Measurements from ENCODE around the gene DGLUCY. TPM values are rescaled to one million over a fixed set of nuclear protein-coding genes. Genes with fewer than 3 reads are reported as not detected.
A peak's percentile ranks its signal among the peaks of the same experiment; 100 is the strongest.
"Not testable (repeated sequence)": the region's sequence is repeated elsewhere in the genome, so short reads cannot be mapped to it uniquely, and the experiment has no call there.

Gene DGLUCY
- total RNA-seq, 1 donor from 2014 or later, result 29.0 TPM

DNA sequence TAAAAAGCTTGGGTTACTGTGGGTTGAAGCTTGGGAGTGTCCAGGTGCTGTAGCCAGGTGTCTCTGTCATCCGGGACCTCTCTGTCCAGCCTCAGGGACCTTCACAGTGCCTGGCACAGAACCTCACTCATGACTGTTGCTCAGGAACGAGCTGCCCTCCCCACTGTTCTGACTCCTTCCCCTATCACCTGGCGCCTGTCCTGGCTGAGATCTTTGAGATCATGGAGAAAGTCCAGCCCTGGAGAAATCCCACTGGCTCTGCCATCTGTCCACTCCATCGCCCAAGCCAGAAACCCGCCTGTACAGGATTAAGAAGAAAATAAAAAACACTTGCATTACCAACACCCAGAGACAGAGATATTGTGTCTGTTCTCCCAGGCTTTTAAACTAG, 53.5 kb downstream of the DGLUCY start:
- DNase-seq (ENCODE audit: low read depth in 2 of 2), result no peak

DNA sequence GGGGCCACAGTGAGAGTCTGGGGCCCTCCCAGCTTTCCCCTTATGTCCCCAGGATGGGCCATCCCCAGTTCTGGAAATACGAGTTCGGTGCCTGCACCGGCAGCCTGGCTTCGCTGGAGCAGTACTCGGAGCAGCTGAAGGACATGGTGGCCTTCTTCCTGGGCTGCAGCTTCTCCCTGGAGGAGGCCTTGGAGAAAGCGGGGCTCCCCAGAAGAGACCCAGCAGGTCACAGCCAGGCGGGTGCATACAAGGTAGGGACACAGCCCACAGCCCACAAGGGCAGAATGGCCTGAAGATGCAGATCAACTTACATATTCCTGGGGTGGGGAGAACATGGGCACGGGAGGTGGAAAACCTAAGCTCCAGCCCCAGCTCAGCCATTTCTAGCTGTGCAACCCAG, 56.1 kb downstream of the DGLUCY start:
- no peak for DNase-seq (ENCODE audit: low read depth in 2 of 2)

- DNase-seq (ENCODE audit: low read depth in 2 of 2), result no peak
Measured at GRCh38 chr14:91170504-91171121, 56.7 kb downstream of the DGLUCY start.

DNA sequence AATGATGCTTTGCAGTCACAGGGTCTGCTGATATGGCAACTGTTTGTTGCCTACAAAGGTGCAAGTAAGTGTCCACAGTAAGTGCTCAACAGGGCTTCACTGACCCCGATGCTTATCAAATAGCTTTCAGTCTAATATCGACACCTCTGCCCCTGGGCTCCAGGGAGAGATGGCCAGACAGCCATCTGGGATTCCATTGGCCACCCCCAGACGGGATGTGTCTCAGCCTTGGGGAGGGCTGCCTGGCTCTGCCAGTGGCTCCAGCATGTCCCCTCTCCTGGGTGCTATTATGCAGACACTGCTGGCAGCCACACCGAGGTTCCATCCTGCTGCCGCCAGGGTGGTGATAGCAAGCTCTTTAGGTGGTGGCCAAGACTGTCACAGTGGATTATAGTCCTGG, 57.4 kb downstream of the DGLUCY start:
- no peak for DNase-seq (ENCODE audit: low read depth in 2 of 2)

DNA sequence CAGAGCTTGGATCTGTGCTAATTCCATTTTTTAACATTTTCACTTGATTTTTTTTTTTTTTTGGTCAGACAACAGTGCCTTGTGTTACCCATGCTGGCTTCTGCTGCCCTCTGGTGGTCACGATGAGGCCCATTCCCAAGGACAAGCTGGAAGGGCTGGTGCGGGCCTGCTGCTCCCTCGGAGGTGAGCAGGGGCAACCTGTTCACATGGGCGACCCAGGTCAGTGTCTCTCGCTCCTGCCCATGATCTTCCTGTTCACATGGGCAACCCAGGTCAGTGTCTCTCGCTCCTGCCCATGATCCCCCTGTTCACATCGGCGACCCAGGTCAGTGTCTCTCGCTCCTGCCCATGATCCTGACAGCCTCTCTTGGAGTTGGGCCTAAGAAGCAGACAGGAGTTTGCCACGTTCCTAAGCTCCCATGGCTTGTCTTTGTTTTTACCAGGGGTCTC, 59.4 kb downstream of the DGLUCY start:
- DNase-seq (ENCODE audit: low read depth in 2 of 2), result peak; percentile 85 to 92

DNA sequence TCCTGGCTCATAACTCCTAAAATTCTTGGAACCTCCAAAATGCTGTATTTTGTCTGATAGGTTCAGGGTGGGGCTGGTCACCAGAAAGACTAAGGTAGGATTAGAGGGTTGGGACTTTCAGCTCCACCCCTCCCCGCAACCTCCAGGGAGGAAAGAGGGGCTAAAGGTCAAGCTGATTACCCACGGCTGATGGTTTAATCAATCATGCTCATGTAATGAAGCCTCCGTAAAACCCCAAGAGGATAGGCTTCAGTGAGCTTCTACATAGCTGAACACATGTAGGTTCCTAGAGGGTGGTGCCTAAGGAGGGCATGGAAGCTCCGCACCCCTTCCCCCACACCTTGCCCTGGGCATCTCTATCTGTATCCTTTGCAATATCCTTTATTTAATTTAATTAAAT, 60.0 kb downstream of the DGLUCY start:
- no peak for DNase-seq (ENCODE audit: low read depth in 2 of 2)

DNA sequence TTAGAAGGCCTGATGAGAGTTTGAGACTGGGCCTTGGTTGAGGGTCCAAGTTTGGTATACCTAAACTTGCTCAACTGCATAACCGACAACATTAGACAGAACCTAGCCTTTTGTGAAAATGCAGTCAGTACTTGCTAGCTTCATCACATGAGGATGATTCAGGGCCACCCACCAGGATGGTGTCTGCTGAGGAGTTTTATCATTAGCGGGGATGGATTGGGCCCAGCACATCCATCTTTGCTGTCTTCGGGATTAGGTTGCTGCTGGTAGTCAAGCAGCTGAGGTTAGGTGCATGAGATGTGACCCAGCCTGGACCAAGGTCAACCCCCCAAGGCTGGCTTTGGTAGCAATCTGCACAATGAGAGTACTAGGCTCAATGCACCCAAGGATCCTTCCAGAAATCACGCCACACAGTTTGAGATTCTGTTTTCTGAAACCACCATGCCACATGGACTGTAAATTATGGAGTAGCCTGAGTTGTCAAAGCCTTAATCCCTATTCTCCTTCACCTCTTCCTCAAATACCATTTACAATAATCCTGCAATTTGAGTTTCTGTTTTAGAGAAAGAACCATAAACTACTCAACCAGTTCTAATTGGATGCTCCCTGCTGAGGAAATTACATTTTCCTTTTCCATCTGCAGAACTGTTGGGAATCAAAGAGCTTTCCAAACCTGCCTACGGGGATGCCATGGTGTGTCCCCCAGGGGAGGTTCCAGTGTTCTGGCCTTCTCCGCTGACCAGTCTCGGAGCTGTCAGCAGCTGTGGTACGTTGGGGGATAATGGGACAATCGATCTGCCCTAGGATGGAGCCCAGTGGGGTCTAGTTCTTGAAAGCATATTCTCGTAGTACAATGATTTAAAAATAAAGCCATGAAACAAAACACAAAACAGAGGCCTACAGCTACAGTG, 61.7 kb downstream of the DGLUCY start:
- no peak for DNase-seq (ENCODE audit: low read depth in 2 of 2)

- DNase-seq (ENCODE audit: low read depth in 2 of 2), result peak; percentile 83 to 92
Measured at GRCh38 chr14:91177073-91178034, 63.5 kb downstream of the DGLUCY start.

GRCh38 chr14:91180611-91181010, 66.7 kb downstream of the DGLUCY start:
- no peak for DNase-seq (ENCODE audit: low read depth in 2 of 2)

DNA sequence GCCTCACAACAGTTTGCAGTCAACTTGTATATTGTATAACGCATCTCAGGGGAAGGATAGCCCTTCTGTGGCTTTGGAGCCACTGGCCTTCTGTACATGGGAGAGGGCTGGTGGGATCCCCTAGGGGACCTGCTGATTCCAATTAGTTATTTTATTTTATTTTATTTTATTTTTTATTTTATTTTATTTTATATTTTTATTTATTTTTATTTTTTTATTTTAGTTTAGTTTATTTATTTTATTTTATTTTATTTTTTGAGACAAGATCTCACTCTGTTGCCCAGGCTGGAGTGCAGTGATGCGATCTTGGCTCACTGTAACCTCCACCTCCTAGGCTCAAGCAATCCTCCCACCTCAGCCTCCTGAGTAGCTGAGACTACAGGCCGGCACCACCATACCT, 68.9 kb downstream of the DGLUCY start:
- DNase-seq (ENCODE audit: low read depth in 2 of 2), result not testable (repeated sequence)

GRCh38 chr14:91184559-91184958, 70.7 kb downstream of the DGLUCY start:
- no peak for DNase-seq (ENCODE audit: low read depth in 2 of 2)

DNA sequence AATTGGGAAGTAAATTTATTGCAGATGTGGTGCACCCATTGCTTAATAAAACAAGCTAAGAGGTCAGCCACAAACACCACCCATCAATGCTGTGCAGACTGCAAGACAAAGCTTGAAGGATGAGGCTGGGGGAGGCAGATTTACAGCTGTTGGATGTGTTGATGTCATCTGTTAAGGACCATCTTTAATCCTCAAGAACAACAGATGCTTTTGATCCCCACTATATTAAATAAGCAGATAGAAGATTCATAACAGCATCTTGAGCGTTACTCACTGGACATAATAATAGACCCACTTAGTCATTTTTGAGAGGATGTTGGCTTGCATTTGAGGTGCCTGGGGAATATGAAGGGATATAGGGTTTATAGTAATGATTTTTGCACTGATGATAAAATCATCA, 71.8 kb downstream of the DGLUCY start:
- DNase-seq (ENCODE audit: low read depth in 2 of 2), result no peak

DNA sequence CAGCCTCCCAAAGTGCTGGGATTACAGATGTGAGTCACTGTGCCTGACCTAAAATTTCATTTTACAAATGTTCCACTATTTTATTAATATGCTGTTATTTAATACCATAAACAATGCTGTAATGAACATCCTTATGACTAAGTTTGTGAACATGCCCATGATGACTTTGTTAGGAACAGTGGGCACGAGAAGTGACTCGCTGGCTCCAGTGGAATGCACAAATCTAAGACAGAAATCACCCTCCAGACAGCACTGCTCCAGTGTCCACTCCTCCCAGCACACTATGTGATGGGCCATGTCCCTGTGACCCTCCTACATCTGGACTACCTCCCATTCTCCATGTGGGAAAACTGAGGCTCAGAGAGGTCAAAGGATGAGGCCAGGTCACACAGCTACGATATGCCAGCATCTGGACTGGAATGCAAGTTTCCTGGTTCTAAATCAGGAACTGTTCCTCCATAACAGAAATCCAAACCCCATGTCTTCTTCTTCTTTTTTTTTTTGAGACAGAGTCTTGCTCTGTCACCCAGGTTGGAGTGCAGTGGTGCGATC, 72.7 kb downstream of the DGLUCY start:
- no peak for DNase-seq (ENCODE audit: low read depth in 2 of 2)

DNA sequence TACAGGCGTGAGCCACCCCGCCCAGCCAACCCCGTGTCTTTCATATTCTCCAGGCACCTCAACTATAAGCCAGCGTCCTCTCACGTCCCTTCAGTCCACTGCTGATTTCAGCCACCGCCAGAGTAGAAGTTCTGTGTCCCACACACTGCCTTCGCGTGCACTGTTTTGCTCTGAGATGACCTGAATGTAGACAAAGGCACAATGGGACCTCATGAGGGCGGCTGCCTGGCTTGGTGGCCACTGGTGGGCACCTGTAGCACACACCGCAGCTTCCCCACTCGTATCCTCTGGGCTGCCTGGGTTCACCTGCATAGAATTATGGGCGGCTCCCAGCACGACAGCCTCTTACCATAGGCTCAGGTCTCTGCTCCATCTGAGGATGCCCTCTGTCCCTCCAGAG, 73.4 kb downstream of the DGLUCY start:
- DNase-seq (ENCODE audit: low read depth in 2 of 2), result no peak

- no peak for DNase-seq (ENCODE audit: low read depth in 2 of 2)
Measured at GRCh38 chr14:91190853-91191252, 77.0 kb downstream of the DGLUCY start.

- DNase-seq (ENCODE audit: low read depth in 2 of 2), result no peak
Measured at GRCh38 chr14:91193069-91193468, 79.2 kb downstream of the DGLUCY start.

DNA sequence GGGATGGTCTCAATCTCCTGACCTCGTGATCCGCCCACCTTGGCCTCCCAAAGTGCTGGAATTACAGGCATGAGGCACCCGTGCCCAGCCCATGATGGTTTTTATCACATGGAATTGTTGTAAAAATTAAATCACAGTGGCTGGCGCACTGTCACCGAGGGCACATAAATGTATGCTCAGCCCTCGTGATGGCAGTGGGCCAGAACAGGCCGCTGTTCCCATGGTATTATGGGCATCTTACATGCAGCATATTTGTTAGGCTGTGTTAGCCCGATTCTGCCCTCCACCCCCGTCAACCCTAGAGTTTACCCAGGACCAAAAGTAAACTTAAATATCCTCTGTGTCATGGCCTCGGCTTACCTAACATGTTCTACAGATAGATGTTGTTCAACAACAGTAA, 82.0 kb downstream of the DGLUCY start:
- no peak for DNase-seq (ENCODE audit: low read depth in 2 of 2)

DNA sequence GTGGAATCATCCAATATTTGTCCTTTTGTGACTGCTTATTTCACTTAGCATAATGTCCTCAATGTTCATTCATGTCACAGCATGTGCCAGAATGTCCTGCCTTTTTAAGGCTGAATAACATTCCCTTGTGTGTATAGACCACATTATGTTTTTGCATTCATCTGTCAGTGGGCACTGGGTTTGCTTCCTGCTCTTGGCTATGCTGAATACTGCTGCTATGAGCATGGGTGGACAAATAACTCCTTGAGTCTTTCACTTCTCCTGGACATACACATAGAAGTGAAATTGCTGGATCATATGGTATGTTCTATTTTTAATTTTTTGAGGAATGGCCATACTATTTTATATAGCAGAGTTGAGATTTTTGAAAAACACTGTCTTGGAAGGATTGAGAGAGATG, 83.8 kb downstream of the DGLUCY start:
- no peak for DNase-seq (ENCODE audit: low read depth in 2 of 2)

DNA sequence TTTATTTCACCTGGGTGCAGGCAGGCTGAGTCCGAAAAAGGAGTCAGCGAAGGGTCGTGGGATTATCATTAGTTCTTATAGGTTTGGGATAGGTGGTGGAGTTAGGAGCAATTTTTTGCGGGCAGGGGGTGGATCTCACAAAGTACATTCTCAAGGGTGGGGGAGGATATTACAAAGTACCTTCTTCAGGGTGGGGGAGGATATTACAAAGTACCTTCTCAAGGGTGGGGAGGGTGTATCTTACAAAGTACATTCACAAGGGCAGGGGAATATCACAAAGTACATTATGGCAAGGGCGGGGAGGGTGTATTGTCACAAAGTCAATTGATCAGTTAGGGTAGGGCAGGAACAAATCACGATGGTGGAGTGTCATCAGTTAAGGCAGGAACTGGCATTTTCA, 86.9 kb downstream of the DGLUCY start:
- not testable (repeated sequence) for DNase-seq (ENCODE audit: low read depth in 2 of 2)

DNA sequence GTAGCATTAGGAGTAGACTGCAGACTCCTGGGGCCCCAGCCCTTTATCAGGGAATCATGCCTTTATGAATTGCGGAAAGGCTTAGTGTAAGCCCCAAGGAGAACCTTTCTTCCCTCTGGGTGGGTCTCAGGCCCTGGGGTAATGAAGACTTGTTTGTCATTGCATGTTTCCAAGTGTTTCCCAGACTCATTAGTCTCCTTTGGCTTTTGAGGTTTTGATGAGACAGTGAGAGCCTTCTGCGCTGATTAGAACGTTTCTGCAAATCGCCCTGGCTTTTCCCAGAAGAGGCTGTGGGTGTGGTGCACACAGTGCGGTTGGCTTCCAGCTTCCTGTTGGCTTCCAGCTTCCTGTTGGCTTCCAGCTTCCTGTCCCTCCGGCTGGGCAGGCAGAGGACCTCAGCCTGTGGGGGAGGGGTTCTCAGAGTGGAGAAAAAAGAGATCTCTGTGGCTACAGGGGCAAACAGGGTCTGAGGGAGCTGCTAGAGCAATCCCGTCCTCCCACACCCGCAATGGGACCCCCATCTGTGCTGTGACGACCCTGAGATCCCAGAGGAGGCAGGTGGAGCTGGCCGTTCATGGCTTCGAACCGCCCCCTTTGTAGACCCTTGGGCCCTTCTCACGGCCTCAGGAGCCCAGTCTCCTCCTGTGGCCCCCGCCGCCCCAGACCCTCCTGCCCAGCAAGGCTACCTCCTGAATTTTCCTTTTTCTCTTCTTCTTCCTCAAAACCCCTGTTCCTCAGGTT, 88.5 kb downstream of the DGLUCY start:
- DNase-seq (ENCODE audit: low read depth in 2 of 2), result peak; percentile 72 to 78

GRCh38 chr14:91204657-91205056, 90.8 kb downstream of the DGLUCY start:
- DNase-seq (ENCODE audit: low read depth in 2 of 2), result no peak

All from lung microvascular endothelial cell (primary cell).